Activated naive CD8-positive, alpha-beta T cell treated with anti-CD3 and anti-CD28 coated beads, Interleukin-2, amount 50 U/mL, for 16 hours (primary cell): Measurements from ENCODE around the gene GSS.
"Not testable (repeated sequence)": the region's sequence is repeated elsewhere in the genome, so short reads cannot be mapped to it uniquely, and the experiment has no call there.

Experiments
- DNase-seq: peaks from one replicate; pipeline ENCODE4 v3.0.0-alpha.2; 2020; ENCODE audit warnings: low read depth, low spot score

GSS gene

DNA sequence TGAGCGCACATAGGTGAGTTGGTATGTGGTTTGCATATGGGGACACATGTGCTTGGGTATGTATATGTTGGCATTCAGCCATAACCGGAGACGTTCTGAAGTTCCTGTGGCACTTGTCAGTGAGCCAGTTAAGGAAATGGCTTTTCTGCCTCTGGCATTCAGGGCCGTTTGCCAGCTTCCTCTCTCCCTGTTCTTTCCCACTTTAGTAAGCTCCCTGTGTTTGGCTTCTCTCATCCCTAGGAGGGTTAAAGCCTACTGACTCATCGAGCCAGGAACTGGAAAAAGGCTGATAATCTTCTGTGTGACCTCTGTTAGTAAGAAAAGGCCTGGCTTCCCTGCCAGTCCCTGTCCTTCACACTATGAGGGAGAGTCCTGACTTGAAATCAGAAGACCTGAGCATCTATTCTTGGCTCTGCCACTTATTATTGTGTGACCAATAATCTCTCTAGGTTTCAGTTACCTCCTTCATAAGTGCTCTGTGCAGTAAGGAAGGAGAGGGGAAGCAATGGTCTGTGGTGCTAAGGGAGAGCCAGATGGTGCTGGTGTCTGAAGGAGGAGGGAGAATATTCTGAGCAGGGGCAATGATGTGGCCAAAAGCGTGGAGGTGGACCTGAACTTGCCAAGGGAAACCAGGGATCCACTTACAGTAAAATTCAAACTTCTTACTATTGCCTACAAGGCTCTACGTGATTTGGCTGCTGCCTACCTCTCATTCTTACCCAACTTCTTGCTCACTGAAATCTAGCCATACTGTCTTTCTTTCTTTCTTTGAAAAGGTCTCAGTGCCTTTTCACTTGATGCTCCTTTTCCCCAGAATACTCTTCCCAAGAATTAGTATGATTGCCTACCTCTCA is 47.8 kb downstream of the GSS start:
- no peak for DNase-seq

DNA sequence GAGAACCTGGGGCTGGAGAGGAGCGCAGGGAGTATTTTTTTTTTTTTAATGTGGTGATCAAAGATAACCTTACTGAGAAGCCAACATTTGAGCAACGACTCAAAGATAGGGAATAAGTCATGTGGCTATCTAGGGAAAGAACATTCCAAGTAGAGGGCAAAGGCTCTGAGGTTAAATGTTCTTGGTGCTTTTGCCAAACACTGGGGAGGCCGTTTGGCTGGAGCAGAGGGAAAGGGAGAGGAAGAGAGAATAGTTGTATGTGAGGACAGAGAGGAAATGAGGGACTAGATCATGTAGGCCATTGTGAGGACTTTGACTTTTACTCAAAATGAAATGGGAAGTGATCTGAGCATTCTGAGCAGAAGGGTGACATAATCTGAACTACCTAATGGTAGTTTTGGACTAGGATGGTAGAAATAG is 51.4 kb downstream of the GSS start:
- no peak for DNase-seq

DNA sequence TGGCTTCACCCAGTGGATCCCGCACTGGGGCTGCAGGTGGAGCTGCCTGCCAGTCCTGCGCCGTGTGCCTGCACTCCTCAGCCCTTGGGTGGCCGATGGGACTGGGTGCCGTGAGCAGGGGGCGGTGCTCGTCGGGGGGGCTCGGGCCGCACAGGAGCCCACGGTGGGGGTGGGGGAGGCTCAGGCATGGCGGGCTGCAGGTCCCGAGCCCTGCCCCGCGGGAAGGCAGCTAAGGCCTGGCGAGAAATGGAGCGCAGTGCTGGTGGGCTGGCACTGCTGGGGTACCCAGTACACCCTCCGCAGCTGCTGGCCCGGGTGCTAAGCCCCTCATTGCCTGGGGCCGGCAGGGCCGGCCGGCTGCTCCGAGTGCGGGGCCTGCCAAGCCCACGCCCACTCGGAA is 56.9 kb downstream of the GSS start:
- not testable (repeated sequence) for DNase-seq

DNA sequence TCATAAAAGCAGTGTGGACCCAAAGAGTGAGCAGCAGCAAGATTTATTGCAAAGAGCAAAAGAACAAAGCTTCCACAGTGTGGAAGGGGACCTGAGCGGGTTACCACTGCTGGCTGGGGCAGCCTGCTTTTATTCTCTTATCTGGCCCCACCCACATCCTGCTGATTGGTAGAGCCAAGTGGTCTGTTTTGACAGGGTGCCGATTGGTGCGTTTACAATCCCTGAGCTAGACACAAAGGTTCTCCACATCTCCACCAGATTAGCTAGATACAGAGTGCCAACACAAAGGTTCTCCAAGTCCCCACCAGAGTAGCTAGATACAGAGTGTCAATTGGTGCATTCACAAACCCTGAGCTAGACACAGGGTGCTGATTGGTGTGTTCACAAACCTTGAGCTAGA is 57.5 kb downstream of the GSS start:
- not testable (repeated sequence) for DNase-seq

- DNase-seq = no peak
Observed at GRCh38 chr20:34896086-34896621, 59.5 kb downstream of the GSS start.

- DNase-seq = no peak
Observed at GRCh38 chr20:34895465-34895864, 60.1 kb downstream of the GSS start.

DNA sequence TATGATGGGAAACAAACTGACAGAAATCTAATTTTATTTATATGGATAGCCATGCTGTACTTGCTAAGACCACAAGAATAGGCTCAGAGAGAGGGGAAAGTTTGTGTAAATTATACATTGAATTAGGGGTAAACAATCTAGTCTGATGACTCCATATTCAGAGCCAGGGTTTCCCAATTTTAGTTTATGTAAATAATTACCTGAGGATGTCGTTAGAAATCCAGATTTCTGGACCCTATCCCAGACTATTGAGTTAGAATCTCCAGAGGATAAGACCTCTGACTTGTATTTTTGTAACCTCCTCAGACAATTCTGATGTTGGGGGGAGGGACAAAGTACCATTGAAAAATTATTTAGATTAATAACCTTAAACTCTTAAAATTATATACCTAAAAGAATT is 60.9 kb downstream of the GSS start:
- no peak for DNase-seq

DNA sequence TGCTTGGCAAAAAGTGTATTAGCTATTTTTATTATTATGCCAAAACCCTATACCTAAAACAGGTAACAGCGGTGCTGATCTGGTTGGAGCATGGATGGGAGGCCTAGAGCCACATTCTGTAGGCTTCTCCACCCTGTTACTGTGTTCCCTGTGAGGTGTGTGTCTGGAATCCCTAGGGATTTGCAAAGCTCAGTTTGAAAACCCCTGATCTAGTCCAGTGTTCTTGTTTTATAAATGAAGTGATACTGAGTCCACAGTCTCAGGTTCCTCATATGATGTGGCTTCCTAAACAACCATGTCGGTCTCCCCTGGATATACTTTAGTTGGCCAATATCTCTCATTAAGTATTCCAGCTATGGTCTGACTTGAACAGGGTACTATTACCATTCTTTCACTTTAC is 62.9 kb downstream of the GSS start:
- no peak for DNase-seq

GRCh38 chr20:34891166-34892062 is 64.2 kb downstream of the GSS start:
- DNase-seq = no peak

DNA sequence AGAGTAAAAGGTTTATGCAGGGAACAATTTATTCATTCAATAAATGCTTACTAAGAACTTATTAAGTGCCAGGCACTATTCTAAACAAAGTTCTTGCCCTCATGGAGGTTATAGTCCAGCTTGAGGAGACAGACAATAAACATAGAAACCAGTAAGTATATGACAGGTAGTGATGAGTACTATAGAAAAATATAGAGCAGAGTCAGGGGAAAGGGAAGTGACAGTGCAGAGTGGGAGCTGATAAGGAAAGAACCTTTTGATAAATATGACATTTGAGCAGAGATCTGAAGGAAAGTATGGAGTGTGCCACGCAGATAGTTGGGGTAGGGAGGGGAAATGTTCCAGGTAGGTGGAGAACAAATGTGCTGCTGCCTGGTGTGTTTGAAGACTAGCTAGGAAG is 67.1 kb downstream of the GSS start:
- no peak for DNase-seq

GRCh38 chr20:34887023-34887422 is 68.6 kb downstream of the GSS start:
- no peak for DNase-seq

- no peak for DNase-seq
Observed at GRCh38 chr20:34886122-34886521, 69.5 kb downstream of the GSS start.

DNA sequence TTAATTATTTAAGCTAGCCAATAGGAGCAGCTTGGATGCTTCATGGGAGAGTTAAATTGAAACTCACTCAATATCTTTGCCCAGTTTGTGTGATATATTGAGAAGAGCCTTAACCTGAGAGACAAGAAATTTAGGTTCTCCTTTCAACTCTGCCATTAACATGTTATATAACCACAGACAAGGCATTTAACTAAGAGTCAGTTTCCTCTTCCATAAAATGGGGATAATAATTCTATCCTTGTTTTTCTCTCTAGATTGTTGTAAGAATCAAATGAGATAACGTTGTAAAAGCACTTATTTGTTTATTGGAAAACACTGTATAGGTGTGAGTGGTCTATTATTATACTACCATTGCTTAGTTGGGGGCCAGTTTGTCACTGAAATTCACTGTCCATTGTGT is 71.3 kb downstream of the GSS start:
- DNase-seq = no peak

GRCh38 chr20:34883809-34884208 is 71.8 kb downstream of the GSS start:
- no peak for DNase-seq

GRCh38 chr20:34883087-34883688 is 72.4 kb downstream of the GSS start:
- no peak for DNase-seq

DNA sequence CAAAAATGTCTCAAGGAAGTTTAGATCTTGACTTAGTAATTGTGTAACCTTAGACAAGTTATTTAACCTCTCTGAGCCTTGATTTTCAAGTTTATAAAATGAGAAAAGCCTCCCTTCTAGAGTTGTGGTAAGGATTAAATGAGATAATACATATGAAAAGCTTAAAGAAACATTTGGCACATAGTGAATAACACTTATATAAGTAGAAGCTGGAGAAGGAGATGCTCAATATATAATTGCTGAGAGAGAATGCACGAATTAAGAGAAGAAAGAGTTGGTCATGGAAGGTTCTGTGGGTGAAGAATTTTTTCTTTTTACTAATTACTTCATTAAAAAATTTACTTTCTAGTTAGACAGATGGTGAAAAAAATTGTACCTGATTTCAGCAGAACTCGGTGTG is 73.9 kb downstream of the GSS start:
- no peak for DNase-seq

DNA sequence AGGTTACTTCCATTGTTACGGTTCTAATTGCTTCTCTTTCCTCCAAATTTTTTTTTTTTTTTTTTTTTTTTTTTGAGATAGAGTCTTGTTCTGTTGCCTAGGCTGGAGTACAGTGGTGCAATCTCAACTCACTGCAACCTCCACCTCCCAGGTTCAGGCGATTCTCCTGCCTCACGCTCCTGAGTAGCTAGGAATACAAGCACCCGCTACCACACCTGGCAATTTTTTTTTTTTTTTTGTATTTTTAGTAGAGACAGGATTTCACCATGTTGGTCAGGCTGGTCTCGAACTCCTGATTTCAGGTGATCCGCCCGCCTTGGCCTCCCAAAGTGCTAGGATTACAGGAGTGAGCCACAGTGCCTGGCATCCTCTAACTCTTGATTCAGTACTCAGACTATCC is 74.6 kb downstream of the GSS start:
- not testable (repeated sequence) for DNase-seq

- DNase-seq = no peak
Observed at GRCh38 chr20:34880215-34880850, 75.3 kb downstream of the GSS start.
